Peyer's patch (tissue), 4 donors: ENCODE measurements around the gene BICD1.

Experiments
- POLR2A ChIP-seq, 2 donors: fragments of 450-650 bp; IDR thresholded peaks; one replicate each; pipeline ENCODE4 v1.5.1; 2017; ENCODE audit warnings: antibody characterized with exemption in 2 of 2, mild to moderate bottlenecking in 2 of 2, moderate library complexity in 2 of 2
- TF ChIP-seq, protein P1 (sequence below), 6 experiments: fragments of 450-650 bp in 4 of 6; fragments of 200-600 bp in 2 of 6; sonication (generic) in 1 of 6; IDR thresholded peaks; one replicate each; pipeline ENCODE4 v1.5.1; 2017 to 2019; ENCODE audit warnings: antibody characterized with exemption in 6 of 6, mild to moderate bottlenecking in 3 of 6, moderate library complexity in 1 of 6

- TF ChIP-seq, protein P1, sequence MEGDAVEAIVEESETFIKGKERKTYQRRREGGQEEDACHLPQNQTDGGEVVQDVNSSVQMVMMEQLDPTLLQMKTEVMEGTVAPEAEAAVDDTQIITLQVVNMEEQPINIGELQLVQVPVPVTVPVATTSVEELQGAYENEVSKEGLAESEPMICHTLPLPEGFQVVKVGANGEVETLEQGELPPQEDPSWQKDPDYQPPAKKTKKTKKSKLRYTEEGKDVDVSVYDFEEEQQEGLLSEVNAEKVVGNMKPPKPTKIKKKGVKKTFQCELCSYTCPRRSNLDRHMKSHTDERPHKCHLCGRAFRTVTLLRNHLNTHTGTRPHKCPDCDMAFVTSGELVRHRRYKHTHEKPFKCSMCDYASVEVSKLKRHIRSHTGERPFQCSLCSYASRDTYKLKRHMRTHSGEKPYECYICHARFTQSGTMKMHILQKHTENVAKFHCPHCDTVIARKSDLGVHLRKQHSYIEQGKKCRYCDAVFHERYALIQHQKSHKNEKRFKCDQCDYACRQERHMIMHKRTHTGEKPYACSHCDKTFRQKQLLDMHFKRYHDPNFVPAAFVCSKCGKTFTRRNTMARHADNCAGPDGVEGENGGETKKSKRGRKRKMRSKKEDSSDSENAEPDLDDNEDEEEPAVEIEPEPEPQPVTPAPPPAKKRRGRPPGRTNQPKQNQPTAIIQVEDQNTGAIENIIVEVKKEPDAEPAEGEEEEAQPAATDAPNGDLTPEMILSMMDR (IDR thresholded peaks at IDR 0.05): peak in 1 of 6 experiments; percentile 2
- TF ChIP-seq POLR2A (IDR thresholded peaks at IDR 0.05): no peak
Measured at GRCh38 chr12:32344047-32344446, 237.4 kb downstream of the BICD1 start.
